Parathyroid adenoma (tissue), 2 donors: ENCODE measurements around the gene KATNIP.

Experiments
- H2AFZ ChIP-seq: fragments of 300-600 bp; sonication (generic); one replicate; pipeline ENCODE4 v1.7.0; 2017; ENCODE audit warnings: antibody characterized with exemption, mild to moderate bottlenecking
- H3K27ac ChIP-seq: fragments of 300-600 bp; sonication (generic); one replicate; pipeline ENCODE4 v1.7.0; 2017
- H3K27me3 ChIP-seq: fragments of 300-600 bp; sonication (generic); one replicate; pipeline ENCODE4 v1.7.0; 2017; ENCODE audit warnings: low read length; ENCODE audit not compliant: control insufficient read depth, insufficient read depth
- H3K36me3 ChIP-seq: fragments of 300-600 bp; sonication (generic); one replicate; pipeline ENCODE4 v1.7.0; 2017; ENCODE audit warnings: low read length; ENCODE audit not compliant: control insufficient read depth, insufficient read depth
- H3K4me1 ChIP-seq: fragments of 300-600 bp; sonication (generic); one replicate; pipeline ENCODE4 v1.7.0; 2017; ENCODE audit warnings: control low read depth
- H3K4me2 ChIP-seq: fragments of 300-600 bp; sonication (generic); one replicate; pipeline ENCODE4 v1.7.0; 2017; ENCODE audit warnings: low read length
- H3K4me3 ChIP-seq: fragments of 300-600 bp; sonication (generic); one replicate; pipeline ENCODE4 v1.7.0; 2017; ENCODE audit warnings: low read depth, low read length
- H3K79me2 ChIP-seq: fragments of 300-600 bp; sonication (generic); one replicate; pipeline ENCODE4 v1.7.0; 2017; ENCODE audit warnings: control low read depth
- H3K9ac ChIP-seq: fragments of 300-600 bp; sonication (generic); one replicate; pipeline ENCODE4 v1.7.0; 2017; ENCODE audit warnings: mild to moderate bottlenecking
- H3K9me3 ChIP-seq: fragments of 300-600 bp; sonication (generic); one replicate; pipeline ENCODE4 v1.7.0; 2017; ENCODE audit warnings: low read length; ENCODE audit not compliant: control insufficient read depth
- CTCF ChIP-seq: fragments of 300-600 bp; sonication (generic); IDR thresholded peaks from one replicate; pipeline ENCODE4 v1.7.0; 2017; ENCODE audit warnings: antibody characterized with exemption, mild to moderate bottlenecking
- donor health status: primary hyperparathyroidism.

The KATNIP gene

GRCh38 chr16:27571433-27572326 lies 21.7 kb downstream of the KATNIP start:
- no peak overlapping the region for H2AFZ ChIP-seq
- H3K36me3 ChIP-seq: no peaks in the 10 kb centered on the region
- no peak for TF ChIP-seq CTCF
- H3K4me3 ChIP-seq: no peak overlapping the region
- H3K27ac ChIP-seq: no peak overlapping the region
- H3K4me2 ChIP-seq: no peak overlapping the region
- H3K4me1 ChIP-seq: no peaks in the 10 kb centered on the region
- H3K27me3 ChIP-seq: no peaks in the 10 kb centered on the region
- H3K9me3 ChIP-seq: no peaks in the 10 kb centered on the region
- H3K9ac ChIP-seq: no peak overlapping the region
- no peaks in the 10 kb centered on the region for H3K79me2 ChIP-seq

- Histone ChIP-seq H3K36me3 (no peaks in the 10 kb centered on the region), H3K4me2 (no peak overlapping the region), H3K79me2 (no peaks in the 10 kb centered on the region), H3K27me3 (no peaks in the 10 kb centered on the region), H3K9ac (no peak overlapping the region), H3K4me1 (no peaks in the 10 kb centered on the region), H2AFZ (no peak overlapping the region), H3K9me3 (no peaks in the 10 kb centered on the region), H3K27ac (no peak overlapping the region), H3K4me3 (no peak overlapping the region)
- TF ChIP-seq CTCF: no peak
These were observed 22.8 kb downstream of the KATNIP start for GRCh38 chr16:27572711-27573110.

GRCh38 chr16:27576729-27577128 lies 26.8 kb downstream of the KATNIP start:
- no peaks in the 10 kb centered on the region for H3K27me3 ChIP-seq

GRCh38 chr16:27579087-27579980 lies 29.4 kb downstream of the KATNIP start:
- Histone ChIP-seq H3K27ac (no peak overlapping the region), H3K27me3 (no peaks in the 10 kb centered on the region), H3K9me3 (no peaks in the 10 kb centered on the region), H3K4me2 (no peak overlapping the region), H3K4me3 (no peak overlapping the region), H3K9ac (no peak overlapping the region), H2AFZ (no peak overlapping the region), H3K79me2 (no peaks in the 10 kb centered on the region), H3K4me1 (no peaks in the 10 kb centered on the region), H3K36me3 (no peaks in the 10 kb centered on the region)
- TF ChIP-seq CTCF: no peak

More at GRCh38 chr16:27576729-27577128, 26.8 kb downstream of the KATNIP start:
- Histone ChIP-seq H3K79me2 (no peaks in the 10 kb centered on the region), H2AFZ (no peak overlapping the region), H3K36me3 (no peaks in the 10 kb centered on the region), H3K4me3 (no peak overlapping the region), H3K9ac (no peak overlapping the region), H3K4me2 (no peak overlapping the region), H3K9me3 (no peaks in the 10 kb centered on the region), H3K4me1 (no peaks in the 10 kb centered on the region), H3K27ac (no peak overlapping the region)
- TF ChIP-seq CTCF: no peak
